GM21515 (cell line): ENCODE measurements around the gene ADGRV1.

Experiments
- ATAC-seq: cut with Tn5 transposase; IDR thresholded peaks from one replicate; pipeline ENCODE4 v1.9.1; 2021; ENCODE audit not compliant: unreplicated experiment

The ADGRV1 gene

GRCh38 chr5:90558344-90559192 is at the start of gene ADGRV1:
ADGRV1 (plus strand) TSS chr5:90558797; CDS start chr5:90558896, 99 bp downstream.
- no peak for ATAC-seq

DNA sequence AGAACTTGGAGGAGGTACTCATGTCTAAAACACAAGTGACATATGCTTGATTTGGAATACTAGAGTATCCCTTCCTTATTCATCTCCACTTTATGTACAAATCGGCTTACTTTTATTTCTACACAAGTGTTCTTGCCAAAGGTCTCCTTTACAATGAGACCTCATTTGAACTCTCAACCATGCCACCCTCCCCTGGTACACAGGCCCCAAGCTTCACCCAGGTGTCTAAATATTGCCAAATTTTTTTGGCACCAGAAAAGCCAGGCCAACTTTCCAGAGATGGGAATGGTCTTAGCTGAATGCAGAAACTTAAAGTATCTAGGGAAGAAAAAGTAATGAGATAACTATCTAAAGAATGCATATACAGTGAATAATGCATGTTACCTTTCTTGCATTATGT is 48.2 kb upstream of the ADGRV1 start:
- no peak for ATAC-seq

DNA sequence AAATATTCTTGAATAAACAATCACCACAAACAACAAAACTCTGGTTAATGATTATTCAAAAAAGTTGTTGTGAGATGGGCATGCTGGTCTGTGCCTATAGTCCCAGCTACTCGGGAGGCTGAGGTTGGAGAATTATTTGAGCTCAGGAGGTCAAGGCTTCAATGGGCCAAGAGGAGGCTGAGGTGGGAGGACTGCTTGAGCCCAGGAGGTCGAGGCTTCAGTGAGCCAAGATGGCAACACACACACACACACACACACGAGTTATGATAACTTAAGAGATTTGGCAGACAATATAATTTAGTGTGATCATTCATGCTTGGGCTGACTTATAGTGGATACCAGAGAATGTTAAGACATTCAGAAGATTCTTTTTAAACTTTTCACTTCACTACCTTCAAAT is 44.1 kb upstream of the ADGRV1 start:
- ATAC-seq, result no peak

GRCh38 chr5:90518661-90519060 is 39.9 kb upstream of the ADGRV1 start:
- no peak for ATAC-seq

DNA sequence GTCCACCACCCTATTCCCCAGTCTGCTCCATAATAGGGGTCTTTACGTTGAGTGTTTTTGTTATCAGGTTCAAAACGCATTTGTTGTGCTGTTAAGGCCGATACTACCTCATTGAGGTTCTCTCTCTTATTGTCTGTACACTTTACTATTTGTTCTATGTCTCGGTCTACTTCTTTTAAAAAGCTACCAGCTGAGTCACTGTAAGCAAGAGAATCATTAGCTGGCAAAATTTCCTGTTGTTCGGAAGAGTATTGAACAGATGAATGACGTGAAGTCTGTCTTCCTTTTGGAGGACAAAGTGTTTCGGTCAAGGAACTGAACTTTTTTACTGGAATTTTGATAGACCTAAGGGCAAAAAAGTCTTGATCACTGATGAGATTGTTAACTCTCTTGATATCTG is 39.5 kb upstream of the ADGRV1 start:
- ATAC-seq, result no peak

DNA sequence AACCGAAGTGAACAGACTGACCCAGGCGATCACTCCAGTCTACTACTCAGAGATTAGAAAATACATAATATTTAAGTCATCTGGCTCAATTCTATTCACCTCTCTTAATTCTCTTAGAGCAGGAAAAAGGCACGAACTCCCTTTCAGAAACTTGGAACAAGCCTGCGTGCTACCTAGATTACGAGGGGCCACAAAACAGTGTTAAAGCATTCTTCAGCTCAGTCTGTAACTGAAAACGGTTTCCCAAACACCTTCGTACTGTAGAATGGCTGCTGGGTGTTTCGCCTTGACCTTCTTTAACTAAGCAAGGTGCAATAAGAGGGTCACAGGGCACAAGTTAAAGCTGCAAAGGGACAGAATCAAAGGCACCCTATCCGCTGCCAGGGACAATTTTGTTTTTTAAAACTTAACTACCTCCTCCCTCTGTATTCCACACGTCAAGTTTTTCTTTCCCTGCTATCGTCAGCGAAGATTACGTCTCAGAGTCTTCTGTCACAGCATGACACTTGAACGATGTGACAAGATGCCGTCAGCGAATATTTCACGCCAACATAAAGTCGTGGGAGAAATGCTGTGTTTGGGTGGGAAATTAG is 29.9 kb upstream of the ADGRV1 start:
- peak; percentile 4 for ATAC-seq

- ATAC-seq, result peak; percentile 91
These were observed 29.2 kb upstream of the ADGRV1 start, which contains the start of gene LYSMD3 for GRCh38 chr5:90529194-90529938. LYSMD3 (minus strand) TSS chr5:90529584; CDS start chr5:90525289, 4,295 bp downstream.

- ATAC-seq, result peak; percentile 43
These were observed 28.5 kb upstream of the ADGRV1 start for GRCh38 chr5:90529939-90530677.

DNA sequence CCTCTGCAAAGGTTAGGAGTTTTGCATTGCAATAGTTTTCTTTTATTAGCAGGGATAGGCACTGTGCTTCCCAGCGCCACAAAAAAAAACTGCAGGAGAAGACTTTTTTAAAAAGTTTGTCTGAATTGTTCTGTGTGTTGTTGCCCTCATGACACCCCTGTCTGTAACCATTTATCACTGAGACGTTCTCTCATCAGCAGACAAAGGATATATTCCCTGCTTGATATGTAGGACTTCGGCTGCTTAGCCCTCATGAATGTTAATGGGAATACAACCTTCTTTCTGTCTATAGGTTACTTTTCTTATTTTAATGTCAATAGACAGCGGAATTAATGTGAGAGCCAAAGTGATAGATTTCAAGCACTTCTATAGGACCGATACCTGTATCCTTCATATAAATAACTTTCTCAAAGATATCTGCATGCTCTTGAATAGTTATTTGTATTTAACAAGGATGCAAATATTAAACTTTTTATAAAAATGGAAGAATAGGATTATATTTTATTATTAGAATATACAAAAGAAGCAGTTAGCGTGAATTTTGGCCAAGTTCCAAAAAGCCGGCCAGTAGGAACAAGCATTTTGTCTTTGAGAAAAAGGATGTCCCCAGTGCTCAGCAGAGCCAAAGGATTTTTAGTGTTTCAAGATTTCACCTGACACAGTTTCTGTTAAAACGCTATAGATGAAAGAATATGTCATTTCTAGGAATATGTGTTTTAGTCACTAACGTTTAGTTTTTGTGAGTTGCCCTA is 27.7 kb upstream of the ADGRV1 start:
- no peak for ATAC-seq

DNA sequence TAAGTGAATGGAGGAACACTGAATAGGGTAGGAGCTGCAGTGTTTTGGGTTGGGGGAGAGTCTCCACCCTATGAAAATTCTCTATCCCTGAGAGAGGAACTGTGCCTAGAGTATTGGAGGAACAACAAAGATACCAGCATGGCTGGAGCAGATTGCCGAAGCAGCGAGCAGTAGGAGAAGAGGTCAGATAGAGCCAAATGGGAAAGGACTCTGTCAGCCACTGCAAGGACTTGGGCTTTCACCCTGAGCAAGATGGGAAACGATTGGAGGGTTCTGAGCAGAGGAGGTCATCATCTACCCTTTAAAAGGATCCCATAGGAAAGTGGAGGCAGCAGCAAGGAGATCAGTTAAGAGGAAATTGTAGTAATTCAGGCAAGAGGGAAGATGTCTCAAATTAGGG is 24.8 kb upstream of the ADGRV1 start:
- no peak for ATAC-seq

GRCh38 chr5:90534922-90535321 is 23.7 kb upstream of the ADGRV1 start:
- no peak for ATAC-seq

DNA sequence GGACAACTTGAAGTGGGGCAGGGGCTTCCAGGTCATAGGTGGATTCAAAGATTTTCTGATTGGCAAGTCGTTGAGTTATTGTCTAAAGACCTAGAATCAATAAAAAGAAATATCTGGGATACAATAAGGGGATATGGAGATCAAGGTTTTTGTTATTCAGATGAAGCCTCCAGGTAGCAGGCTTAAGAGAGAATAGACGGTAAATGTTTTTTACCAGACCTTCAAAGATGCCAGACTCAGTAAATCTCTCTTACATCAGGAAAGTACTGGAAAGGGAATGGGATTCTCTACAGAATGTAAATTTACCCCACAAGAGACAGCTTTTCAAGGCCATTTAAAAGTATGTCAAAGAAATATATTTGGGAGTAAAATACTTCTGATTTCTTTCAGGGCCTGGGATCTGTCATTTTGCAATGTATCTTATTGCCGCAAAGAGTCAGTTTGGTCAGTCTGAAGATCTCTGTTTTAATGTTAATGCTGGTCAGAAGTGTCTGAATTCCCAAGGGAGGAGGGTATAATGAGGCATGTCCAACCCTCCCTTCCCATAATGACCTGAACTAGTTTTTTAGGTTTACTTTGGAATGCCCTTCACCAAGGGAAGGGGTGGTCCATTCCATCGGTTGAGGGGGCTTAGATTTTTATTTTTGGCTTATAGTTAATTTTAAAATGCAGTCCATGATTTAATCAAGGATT is 15.6 kb upstream of the ADGRV1 start:
- no peak for ATAC-seq

DNA sequence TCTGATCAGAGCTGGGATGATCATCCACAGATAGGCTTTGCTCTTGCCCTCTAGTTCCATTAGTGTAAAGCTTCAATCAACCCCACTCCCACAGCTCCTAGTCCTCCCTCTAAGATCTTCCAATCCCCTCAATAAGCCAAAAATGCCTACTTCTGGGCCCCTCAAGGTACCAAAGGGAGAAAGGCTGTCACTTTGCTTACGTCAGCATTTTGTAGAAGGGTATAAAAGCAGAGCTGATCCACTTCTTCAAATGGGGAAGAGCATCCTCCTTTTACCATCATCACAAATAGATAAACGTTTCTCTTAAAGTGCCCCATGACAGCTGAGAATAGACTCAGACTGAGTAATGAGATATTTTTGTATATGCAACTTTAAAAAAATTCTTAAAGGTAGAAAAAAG is 13.1 kb upstream of the ADGRV1 start:
- ATAC-seq, result no peak

GRCh38 chr5:90546216-90546837 is 12.3 kb upstream of the ADGRV1 start:
- ATAC-seq, result no peak

DNA sequence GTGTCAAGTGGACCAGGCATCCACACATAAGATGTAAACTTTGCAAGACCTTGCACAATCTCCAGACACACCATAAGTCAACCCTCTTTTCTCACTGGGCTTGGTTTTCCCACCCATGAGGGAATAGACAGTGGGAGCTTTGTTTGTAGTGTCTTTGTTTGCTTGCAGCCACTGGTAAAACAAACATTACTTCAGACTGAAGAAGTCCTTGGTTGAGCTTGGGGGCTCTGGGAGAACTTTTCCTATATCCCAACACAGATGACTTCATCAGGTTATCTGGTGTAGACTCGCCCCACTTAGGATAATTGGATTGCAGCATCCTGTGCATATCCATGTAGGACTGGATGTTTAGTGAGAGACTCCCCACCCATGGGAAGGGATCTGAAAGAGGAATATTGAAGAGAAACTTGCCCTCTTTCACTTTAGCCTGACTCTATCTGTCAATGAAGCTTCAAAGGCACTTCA is 11.5 kb upstream of the ADGRV1 start:
- ATAC-seq, result no peak

DNA sequence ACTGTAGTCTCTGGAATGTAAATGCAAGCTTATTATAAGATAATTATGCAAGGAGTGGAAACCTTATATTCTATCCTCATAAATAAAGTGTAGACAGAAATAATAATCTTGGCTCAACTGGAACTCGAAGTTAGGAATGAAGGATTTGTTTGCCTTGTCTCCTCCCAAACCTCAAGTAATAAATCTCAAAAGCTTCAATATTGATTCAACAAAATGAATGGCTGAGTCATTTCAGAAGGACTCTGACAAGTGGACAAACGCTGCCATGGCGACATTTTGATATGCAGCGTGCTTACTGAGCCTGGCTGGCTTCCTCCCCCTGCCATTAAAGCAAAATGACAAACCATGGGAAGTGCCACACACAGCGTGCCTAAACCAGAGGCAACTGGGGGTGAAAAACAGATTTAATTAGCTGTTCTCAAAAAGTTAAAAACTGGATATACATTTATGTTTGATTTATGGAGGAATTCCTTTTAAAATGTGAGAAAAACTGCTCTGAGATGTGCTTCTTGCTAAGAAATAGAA is 10.5 kb upstream of the ADGRV1 start:
- ATAC-seq, result no peak

- no peak for ATAC-seq
These were observed 9.4 kb upstream of the ADGRV1 start for GRCh38 chr5:90549223-90549622.

DNA sequence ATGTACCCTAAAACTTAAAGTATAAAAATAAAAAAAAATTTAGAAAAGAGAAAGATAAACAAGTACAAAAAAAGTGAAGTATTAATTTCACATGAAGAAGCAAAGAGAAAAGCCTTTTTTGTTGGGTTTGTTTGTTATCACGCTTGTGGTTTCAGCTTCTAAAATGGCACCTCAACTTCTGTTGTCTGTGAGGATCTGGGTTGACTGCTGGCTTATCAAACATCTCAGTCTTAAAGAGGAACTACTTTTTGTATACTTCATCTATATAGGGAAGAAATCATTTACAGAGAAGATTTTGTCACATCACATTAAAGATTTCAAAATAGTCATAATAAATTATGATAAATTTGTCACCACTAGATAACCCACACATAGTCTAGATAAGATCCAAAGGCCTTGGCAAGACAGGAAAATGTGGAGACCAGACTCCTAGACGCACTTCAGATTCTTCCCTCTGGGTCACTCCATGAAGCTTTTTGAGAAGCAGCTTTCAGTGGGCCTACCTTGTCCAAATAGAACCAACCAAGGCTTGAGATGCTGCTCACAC is 8.8 kb upstream of the ADGRV1 start:
- no peak for ATAC-seq

- ATAC-seq, result no peak
These were observed 7.6 kb upstream of the ADGRV1 start for GRCh38 chr5:90550963-90551362.
